VCaP (cell line): ENCODE data around the gene XYLT1.
"Not testable (repeated sequence)": the region's sequence is repeated elsewhere in the genome, so short reads cannot be mapped to it uniquely, and the experiment has no call there.

Experiments
- H3K27ac ChIP-seq: fragments of 450-650 bp; 2 replicates; pipeline ENCODE4 v1.5.1; 2017
- CTCF ChIP-seq: fragments of 450-650 bp; conservative IDR thresholded peaks from 2 replicates; pipeline ENCODE4 v1.5.1; 2017; ENCODE audit warnings: mild to moderate bottlenecking, moderate library complexity

Gene XYLT1

DNA sequence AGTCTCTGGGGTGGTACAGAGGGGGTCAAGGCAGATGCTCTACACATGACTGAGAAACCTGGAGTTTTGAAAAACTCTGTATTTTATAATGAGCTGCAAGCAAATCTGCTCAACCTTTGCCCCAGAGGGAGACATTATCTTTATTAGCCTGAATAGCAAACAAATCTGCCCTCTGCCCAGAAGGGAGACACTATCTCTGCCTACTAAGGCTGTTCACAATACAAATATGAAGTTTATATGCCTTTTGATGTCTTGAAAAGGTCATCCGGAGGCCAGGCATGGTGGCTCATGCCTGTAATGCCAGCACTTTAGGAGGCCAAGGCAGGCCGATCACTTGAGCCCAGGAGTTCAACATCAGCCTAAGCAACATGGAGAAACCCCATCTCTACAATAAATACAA, 11.0 kb upstream of the XYLT1 start:
- TF ChIP-seq CTCF: no peak
- H3K27ac ChIP-seq: no peak overlapping the region

DNA sequence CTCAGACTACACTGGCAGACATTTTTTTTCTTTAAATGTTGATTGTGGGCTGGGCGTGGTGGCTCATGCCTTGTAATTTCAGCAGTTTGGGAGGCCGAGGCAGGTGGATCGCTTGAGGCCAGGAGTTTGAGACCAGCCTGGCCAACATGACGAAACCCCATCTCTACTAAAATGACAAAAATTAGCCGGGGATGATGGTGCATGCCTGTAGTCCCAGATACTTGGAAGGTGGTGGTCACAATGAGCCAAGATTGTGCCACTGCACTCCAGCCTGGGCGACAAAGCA, 6.4 kb upstream of the XYLT1 start:
- H3K27ac ChIP-seq: not testable (repeated sequence)

DNA sequence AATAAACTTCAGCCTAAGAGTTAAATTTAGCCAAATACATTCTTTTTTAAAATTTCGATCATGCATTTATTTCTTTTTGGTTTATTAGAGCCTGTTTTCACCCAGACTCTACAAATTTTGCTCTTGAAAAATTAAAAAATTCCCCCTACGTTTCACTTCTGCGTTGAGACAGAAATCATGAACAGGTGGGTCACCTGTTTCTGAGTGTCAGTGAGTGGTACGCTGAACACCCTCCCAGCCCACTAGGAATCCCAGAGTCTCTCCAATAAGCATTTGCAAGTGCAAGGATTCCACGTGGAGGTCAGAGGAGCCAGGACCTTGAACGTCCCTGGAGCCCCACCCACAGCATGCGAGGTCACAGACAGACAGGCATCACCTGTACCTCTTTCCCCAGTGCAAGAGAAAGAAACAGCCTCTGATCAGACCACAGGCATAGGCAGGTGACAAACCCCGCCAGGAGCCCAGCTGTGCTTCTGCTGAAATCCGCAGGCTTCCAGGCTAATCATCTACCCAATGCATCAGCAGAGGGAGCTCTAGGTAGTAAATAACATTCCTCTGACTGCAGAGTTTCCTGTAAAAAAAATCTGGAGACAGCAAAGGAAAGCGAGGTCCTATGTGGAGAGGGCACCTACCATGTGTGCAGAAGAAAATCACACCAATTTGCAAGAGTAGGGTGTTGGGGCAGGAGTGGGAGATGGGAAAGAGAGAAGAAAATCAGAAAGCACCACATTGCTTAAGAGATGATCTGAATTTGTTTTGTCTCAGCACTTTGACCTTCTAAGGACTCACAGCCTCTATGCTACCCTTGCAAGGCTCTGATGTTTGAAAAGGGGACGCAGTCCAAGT, 5.9 kb upstream of the XYLT1 start:
- H3K27ac ChIP-seq: no peak overlapping the region
- peak; percentile 72 for TF ChIP-seq CTCF

DNA sequence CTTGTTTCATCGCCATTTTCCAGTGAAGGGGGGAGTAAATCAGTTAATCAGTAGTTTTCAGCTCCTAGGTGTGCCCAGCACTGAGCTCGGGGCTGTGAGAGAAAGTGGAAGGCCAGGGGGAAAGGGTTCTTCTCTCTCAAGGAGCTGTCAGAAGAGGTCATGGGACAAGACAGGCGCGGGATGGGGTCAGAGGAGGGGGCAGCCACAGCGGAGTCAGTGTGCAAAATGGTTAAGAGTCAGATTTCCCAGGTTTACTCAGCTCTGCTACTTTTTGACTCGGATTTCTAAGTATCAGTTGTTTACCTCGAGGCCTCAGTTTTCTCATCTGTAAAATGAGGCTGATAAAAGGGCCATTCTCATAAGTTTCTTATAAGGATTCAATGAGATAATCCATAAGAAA, 4.3 kb upstream of the XYLT1 start:
- H3K27ac ChIP-seq: no peak overlapping the region
- no peak for TF ChIP-seq CTCF

GRCh38 chr16:17474572-17474971, 3.8 kb upstream of the XYLT1 start:
- no peak for TF ChIP-seq CTCF
- H3K27ac ChIP-seq: no peak overlapping the region

DNA sequence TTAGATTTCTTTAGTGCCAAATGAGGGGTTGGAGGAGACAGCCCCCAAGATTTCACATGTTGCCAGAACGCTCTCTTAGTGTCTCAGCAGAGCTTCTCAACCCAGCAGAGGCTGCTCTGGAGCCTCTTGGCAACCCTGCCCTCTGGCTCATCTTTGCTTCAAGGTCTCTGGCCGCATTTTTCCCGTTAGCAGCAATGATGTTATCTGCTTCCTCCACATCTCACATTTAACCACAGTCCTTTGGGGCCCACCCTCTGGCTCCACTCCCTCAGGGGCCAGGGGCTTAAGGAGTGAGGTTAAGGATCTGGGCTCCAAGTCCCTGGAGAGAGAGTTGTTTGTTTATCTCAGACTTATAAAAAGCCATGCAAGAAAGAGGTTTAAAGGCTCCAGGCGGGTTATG, 3.3 kb upstream of the XYLT1 start:
- no peak overlapping the region for H3K27ac ChIP-seq
- TF ChIP-seq CTCF: no peak

DNA sequence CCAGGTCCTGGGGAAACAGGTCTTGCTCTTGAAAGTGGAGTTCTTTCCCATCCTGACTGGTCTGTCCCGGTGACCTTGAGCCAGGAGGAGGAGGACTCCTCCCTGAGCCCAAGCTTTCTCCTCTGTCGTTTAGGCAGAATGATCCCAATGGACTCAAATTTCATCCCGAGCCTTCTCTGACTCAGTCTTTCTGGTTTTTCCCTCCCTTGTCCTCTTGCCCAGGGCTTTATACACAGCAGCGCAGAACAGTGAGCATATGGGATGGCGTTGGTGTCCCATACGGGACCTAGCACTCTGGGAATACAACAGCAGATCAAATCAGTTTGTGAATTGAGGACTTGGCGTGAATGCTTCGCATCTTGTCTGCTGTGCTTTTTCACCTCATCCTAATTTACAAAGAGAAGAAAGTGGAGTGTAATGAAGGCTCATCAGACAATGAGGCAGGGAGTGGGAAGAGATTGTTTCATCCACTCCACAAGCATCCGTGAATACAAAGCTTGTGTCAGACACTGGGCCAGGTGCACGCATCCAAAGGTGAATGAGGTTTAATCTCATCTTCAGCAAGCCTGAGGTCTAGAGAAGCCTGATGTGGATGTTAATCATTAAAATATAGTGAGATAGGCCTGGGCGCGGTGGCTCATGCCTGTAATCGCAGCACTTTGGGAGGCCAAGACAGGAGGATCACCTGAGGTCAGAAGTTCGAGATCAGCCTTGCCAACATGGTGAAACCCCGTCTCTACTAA, 1.1 kb upstream of the XYLT1 start:
- H3K27ac ChIP-seq: no peak overlapping the region
- TF ChIP-seq CTCF: no peak
